HepG2 (cell line): ENCODE results near the gene ZNF491. TPM values are rescaled to one million over a fixed set of nuclear protein-coding genes. Genes with fewer than 3 reads are reported as not detected.

Experiments used
- ATM ChIP-seq: fragments of 450-650 bp; IDR thresholded peaks from 2 replicates; pipeline ENCODE4 v1.7.1; 2017; ENCODE audit warnings: mild to moderate bottlenecking, borderline replicate concordance
- CHD4 ChIP-seq: fragments of 200-600 bp; sonication (generic); IDR thresholded peaks from 2 replicates; pipeline ENCODE4 v1.7.0; 2017; ENCODE audit warnings: mild to moderate bottlenecking, low read length, borderline replicate concordance
- HHEX ChIP-seq: IDR thresholded peaks from 2 replicates; pipeline ENCODE4 v1.6.1; 2016; ENCODE audit warnings: control low read depth
- SNAPC2 ChIP-seq: sonication (generic); formaldehyde crosslinking; IDR thresholded peaks from 2 replicates; pipeline ENCODE4 v1.8.1; 2022; ENCODE audit warnings: mild to moderate bottlenecking, missing genetic modification reagents
- ZBED4 ChIP-seq: sonication (generic); formaldehyde crosslinking; IDR thresholded peaks from 2 replicates; pipeline ENCODE4 v1.4.0; 2020; ENCODE audit warnings: missing genetic modification reagents, borderline replicate concordance
- ZNF607 ChIP-seq: sonication (generic); formaldehyde crosslinking; IDR thresholded peaks from 2 replicates; pipeline ENCODE4 v1.5.1; 2020; ENCODE audit warnings: missing genetic modification reagents, mild to moderate bottlenecking, borderline replicate concordance
- ZNF609 ChIP-seq: sonication (generic); formaldehyde crosslinking; IDR thresholded peaks from 2 replicates; pipeline ENCODE4 v1.4.0; 2020; ENCODE audit warnings: mild to moderate bottlenecking, missing genetic modification reagents, borderline replicate concordance
- ZNF674 ChIP-seq: sonication (generic); formaldehyde crosslinking; IDR thresholded peaks from 2 replicates; pipeline ENCODE4 v1.5.0; 2020; ENCODE audit warnings: low read depth, mild to moderate bottlenecking, missing genetic modification reagents
- polyA plus RNA-seq, 8 experiments: library from polyadenylated mRNA; depleted of rRNA in 3 of 8; stranded (reverse) in 7 of 8; unstranded in 1 of 8; fragments of >200 nt; fragmentation: Illumina TruSeq in 4 of 8; extraction: Trizol in 4 of 8; gene quantifications; 2 replicates each; pipeline versions ENCODE4 v1.2.1 to v1.2.3, GENCODE V29; 2011 to 2016; ENCODE audit warnings: low read depth in 4 of 8, missing spikeins in 1 of 8, mixed read lengths in 1 of 8; ENCODE audit not compliant: insufficient read depth in 1 of 8
- total RNA-seq, 5 experiments: library from RNA; depleted of rRNA; stranded (reverse); fragments of >200 nt; fragmentation: Illumina TruSeq; extraction: Trizol; gene quantifications; 2 replicates each; pipeline ENCODE4 v1.2.3, GENCODE V29; 2016; ENCODE audit warnings: low read depth in 1 of 5

The ZNF491 gene
- total and polyA plus RNA-seq, 2 of the 13 experiments (the other 11 are each of a cell fraction or from before 2014, with no cell fraction given): 0.57 to 2.2 TPM

GRCh38 chr19:11814029-11814699 lies 15.8 kb downstream of the ZNF491 start, which contains the start of gene ZNF440 (continued):
- TF ChIP-seq ZNF609 (no peak), ZBED4 (CRISPR knock-in tag) (0 out of 2 replicates have a peak, but pooled peaks have one; percentile 40), SNAPC2 (CRISPR knock-in tag) (0 out of 2 replicates have a peak, but pooled peaks have one; percentile 21), ATM (no peak), CHD4 (no peak), HHEX (peak; percentile 5; the same call in 1 of the 2 replicates), ZNF607 (peak; percentile 82), ZNF674 (CRISPR knock-in tag) (peak; percentile 68; the same call in 1 of the 2 replicates)
